Measurements from ENCODE around the gene FHOD3.

The FHOD3 gene

DNA sequence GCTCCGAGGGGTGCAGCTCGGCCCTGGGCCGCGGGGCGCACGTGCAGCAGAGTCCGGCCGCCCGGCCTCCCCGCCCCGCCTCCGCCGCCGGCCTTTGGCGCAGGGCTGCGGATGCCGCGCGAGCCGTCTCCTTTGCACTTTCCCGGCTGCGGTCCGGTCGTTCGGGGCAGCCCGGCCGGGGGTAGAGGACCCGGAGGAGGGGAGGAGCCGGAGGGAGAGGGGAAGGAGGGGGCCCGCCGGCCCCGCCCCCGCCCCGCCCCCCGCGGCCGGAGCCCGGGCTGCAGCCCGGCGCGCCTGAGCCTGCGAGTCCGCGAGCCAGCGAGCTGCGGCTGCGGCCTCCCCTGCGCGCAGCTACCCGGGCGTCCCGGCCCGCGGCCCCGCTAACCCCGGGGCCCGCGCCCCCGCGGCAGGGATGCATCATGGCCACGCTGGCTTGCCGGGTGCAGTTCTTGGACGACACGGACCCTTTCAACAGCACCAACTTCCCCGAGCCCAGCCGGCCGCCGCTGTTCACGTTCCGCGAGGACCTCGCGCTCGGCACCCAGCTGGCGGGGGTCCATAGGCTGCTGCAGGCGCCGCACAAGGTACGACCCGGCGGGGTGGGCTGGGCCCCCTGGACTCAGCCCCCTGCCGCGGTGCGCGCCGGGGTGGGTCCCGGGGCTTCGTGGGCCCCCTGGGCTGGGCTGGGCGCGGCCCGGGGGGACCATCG is at the start of gene FHOD3:
FHOD3 (plus strand) TSS at position 297 of the 709 bp plus-strand sequence; CDS start at position 420, 123 bp downstream.
- DNase-seq (ENCODE audit: low spot score) = peak; percentile 60

DNA sequence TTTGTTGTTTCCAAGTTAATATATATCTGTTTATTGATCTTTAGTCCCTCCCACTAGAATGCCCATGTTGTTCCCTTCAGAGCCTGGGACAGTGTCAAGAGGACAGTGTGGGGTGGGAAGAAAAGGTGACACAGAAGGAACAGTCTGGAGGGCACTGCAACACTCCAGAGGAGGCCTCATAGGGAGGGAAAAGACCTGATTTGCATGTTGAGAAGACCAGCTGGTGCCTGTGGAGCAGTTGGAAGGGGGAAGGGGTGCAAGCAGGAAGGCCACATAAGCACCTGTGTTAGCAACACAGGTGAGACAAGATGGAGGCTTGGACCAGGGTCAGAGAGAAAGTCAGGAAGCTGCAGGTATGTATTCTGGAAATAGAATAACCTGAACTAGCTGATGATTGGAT is 48.1 kb upstream of the FHOD3 start:
- no peak for DNase-seq (ENCODE audit: low spot score)

GRCh38 chr18:36250827-36251226 is 46.7 kb upstream of the FHOD3 start:
- no peak for DNase-seq (ENCODE audit: low spot score)

DNA sequence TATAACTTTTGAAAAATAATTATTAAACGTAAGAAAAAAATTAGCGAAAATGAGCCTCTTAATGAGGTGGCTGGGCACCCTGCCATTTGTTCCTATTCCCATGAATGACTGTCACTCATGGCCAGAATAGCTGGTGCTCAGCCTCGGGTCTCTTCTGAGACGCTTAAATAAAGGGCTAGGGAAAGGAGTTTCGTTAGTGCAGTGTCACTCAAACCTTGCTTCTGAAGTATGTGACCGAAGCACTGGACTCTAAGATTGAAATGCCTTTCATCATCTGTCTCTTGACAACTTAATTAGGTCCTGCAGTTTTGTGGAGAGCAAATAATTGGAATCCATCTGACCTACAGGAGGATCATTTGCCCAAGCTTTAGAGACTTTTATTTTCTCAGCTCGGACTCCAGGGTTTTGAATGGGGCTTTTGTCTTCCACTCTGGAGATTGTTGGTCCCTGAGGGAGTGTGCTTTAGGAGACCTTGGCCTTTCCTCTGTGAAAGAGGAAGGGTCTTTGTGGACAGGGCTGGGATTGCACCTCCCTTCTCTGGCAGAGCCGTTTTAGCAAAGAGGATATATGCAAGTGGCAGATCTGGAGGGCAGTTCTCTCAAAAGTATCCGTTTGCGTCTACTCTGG is 42.3 kb upstream of the FHOD3 start:
- no peak for DNase-seq (ENCODE audit: low spot score)

DNA sequence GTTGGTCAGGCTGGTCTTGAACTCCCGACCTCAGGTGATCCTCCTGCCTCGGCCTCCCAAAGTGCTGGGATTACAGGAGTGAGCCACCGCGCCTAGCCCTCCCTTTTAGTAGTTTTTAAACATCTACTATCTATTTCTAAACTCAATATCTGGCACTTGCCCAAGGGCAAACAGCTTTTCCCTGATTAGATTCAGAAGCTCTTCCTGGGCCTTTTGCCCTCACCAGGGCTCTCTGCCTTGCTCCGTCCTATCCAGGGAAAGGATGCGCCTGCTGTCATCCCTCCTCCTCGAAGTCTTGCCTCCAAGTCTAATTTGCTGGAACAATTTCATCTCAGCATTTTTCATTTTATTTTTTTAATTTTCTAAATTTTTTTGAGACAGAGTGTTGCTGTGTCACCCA is 41.4 kb upstream of the FHOD3 start:
- DNase-seq (ENCODE audit: low spot score) = no peak

DNA sequence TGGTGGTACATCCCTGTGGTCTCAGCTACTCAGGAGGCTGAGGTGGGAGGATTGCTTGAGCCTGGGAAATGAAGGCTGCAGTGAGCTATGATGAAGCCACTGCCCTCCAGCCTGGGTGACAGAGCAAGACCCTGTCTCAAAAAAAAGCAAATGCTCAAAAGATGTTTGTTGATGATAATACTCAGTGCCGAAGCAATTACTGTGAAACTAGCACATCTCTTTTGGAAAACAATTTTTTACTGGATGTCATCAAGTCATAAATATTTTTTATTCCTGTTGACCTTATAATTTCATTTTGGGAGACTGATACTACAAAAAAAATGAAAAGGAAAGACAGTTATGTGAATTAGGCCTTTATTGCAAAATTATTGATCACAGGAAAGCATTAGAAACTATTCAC is 34.5 kb upstream of the FHOD3 start:
- no peak for DNase-seq (ENCODE audit: low spot score)

GRCh38 chr18:36264283-36264682 is 33.2 kb upstream of the FHOD3 start:
- no peak for DNase-seq (ENCODE audit: low spot score)

DNA sequence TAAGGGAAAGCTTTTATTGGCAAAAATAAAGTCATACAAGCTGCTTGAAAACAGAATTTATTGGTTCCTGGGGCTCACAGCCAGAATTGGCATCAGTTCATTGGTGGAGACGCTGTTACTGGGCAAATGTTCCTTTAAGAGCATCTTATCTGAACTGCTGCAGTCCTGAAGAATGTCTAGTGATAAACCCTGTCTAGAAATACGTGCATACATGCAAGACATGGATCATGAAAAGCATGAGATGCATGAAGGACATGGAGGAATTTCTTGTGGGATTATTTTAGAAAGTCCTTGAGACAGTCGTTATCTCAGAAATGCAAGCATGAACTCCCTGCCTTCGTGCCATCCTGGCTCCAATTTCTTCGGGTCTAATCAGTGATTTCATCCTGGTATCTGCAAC is 32.5 kb upstream of the FHOD3 start:
- no peak for DNase-seq (ENCODE audit: low spot score)

GRCh38 chr18:36269157-36269556 is 28.4 kb upstream of the FHOD3 start:
- no peak for DNase-seq (ENCODE audit: low spot score)

DNA sequence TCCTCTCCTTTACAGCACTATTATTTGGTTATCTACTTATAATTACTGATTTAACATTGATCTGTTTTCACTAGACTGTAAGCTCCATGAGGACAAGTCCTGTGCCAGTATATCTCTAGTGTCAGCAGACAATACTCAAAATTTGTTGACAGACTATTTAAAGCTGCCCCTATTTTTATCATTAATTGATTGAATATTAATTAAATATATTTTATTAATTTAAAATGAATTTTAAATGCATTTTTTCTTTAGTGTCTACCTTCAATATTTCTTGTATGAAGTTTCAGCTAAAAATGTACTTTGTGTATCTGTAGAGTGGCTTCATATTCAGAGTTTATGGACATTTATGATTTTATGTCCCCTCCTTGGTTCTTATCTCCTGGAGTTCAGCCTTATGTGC is 26.4 kb upstream of the FHOD3 start:
- DNase-seq (ENCODE audit: low spot score) = no peak

DNA sequence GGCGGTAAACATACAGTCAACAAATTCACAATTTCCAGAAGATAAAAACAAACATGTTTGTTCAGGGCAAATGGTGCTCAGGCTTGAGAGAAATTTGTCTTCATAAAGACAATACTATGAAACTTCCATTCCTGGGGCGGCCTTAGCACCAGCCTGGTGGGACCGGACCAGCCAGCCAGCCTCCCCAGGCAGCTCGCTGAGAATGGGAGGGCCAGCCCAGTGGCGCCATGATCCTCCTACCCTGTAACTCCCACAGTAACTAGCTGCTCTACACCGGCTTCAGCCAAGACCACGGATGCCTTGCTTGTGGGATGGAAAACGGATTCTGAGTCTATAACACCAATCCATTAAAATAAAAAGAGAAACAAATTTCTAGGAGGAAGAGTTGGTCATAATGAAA is 24.2 kb upstream of the FHOD3 start:
- DNase-seq (ENCODE audit: low spot score) = no peak

GRCh38 chr18:36274083-36274715 is 23.3 kb upstream of the FHOD3 start:
- DNase-seq (ENCODE audit: low spot score) = no peak

DNA sequence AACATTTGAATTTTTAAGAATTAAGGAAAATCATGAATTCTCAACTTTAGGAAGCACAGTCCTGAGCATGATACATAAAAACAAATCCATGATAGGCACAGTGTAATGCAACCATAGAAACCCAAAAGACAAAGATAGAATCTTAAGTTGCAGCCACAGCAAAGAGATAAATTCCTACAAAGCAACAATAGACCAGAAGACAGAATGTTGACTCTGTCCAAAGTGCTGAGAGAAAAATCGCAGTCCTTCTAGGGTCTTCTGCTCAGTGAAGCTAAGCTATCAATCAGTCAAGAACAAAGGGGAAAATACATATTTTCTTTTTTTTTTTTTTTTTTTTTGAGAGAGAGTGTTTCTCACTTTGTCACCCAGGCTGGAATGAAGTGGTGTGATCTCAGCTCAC is 22.0 kb upstream of the FHOD3 start:
- no peak for DNase-seq (ENCODE audit: low spot score)

DNA sequence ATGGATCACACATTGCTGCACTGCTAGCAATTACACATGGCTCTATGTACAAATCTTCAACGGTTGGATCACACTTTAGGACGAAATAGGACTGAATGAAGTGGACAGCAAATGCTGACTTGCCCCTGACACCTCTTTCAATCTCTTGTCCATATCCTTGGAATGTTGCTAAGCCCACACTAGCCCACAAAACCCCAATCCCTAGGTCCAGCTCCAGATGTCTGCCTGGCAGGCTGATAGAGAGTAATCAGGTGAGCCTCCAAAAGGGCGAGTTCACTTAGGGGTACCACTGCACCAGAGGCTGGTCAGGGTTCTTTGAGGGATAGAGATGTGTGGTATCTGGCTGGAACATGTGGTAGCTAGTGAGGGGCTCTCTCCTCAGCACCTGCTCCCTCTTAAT is 18.5 kb upstream of the FHOD3 start:
- no peak for DNase-seq (ENCODE audit: low spot score)

DNA sequence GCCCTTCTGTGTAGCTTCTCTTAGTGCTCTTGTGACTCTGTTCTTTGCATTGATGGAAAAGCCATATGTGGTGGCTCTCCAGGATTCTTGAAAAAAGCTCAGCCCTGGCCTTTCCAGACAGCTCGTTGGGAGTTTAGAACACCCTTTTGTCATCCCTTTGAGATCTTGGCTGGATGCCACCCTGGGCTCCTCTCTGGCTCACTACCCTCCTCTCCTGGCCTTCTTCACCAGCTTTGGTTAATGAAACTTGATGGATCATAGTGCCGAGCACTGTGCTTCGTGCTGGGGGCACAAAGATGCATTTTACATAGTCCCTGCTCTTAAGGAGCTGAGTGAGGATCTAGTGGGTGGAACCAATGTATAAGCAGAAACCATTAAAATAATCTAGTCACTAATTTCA is 15.6 kb upstream of the FHOD3 start:
- DNase-seq (ENCODE audit: low spot score) = no peak

DNA sequence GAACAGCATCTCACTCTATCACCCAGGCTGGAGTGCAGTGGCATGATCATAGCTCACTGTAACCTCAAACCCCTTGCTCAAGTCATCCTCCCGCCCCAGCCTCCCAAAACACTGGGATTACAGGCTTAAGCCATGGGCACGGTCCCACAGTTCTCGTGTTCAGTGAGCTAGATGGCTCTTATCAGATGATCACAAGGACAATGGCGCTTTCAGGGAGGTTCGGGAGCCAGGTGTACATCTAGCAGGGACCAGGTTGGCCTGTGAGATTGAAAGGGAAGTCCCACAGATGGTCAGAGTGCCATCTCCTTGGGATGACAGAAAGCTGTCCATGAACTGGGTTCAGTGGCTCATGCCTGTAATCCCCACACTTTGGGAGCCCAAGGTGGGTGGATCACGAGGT is 14.1 kb upstream of the FHOD3 start:
- DNase-seq (ENCODE audit: low spot score) = no peak

DNA sequence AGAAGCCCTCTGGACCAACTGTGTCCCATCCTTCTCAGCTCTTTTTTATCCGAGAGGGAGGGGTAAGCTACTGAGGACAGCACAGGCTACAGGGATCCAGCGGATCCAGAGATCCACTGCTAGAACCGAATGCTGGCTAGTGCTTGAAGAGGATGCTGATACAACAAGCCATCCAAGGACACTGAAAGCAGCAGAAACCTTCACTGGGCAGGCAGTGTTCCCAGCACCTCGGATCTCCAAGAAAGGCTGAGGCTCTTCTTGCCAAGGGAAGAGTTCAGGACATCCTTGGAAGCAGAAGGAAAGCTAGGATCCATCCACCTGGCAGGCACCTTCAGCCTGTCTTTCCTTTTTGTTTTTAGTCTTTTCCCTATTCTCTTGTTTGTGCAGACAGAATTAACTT is 13.2 kb upstream of the FHOD3 start:
- no peak for DNase-seq (ENCODE audit: low spot score)

GRCh38 chr18:36284671-36285295 is 12.7 kb upstream of the FHOD3 start:
- peak; percentile 35 for DNase-seq (ENCODE audit: low spot score)

GRCh38 chr18:36287653-36288052 is 9.9 kb upstream of the FHOD3 start:
- DNase-seq (ENCODE audit: low spot score) = no peak

GRCh38 chr18:36288689-36289088 is 8.8 kb upstream of the FHOD3 start:
- no peak for DNase-seq (ENCODE audit: low spot score)

- DNase-seq (ENCODE audit: low spot score) = no peak
Measured at GRCh38 chr18:36294031-36294430, 3.5 kb upstream of the FHOD3 start.

DNA sequence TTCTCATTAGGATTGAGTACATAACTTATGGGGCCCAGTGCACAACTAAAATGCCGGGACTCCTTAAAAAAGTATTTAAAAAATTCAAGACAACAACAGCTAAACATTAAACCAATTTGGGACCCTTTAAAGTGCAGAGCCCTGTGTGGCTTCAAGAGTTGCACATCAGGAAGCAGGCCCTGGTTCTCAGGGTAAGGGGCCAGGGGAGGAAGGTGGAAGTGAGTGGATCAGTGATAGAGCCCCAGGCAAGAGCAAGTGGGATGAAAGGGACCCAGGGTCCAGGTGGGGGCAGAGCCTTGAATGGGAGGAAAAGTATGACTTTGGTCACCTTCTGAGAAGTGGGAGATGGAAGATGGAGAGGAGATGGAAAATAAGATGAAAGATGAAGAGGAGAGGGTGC is 2.3 kb upstream of the FHOD3 start:
- no peak for DNase-seq (ENCODE audit: low spot score)

GRCh38 chr18:36295880-36296301 is 1.6 kb upstream of the FHOD3 start:
- DNase-seq (ENCODE audit: low spot score) = no peak
